A172 (cell line): ENCODE measurements around the gene CLCN5. TPM values are rescaled to one million over a fixed set of nuclear protein-coding genes. Genes with fewer than 3 reads are reported as not detected.

Source experiments
- total RNA-seq: library from RNA; depleted of rRNA; stranded (reverse); fragments of >200 nt; shearing (Covaris generic); gene quantifications from 2 replicates; pipeline ENCODE4 v1.2.3, GENCODE V29; 2014; rRNA removed

CLCN5 gene
- total RNA-seq, 1 experiment from 2014 or later = 8.6 TPM

Other genes with a start within 250 kb of the CLCN5 start
- gene PAGE1, start 226.6 kb upstream of the CLCN5 start, total RNA-seq = 1.1 TPM in 1 of 2 replicates, not detected in the other
- gene PAGE4, start 93.3 kb upstream of the CLCN5 start, total RNA-seq = not detected in 2 replicates
- 1.6 and 2.7 TPM in 2 replicates for gene USP27X, start 43.1 kb upstream of the CLCN5 start, total RNA-seq